ENCODE results near the gene AMDHD1.

The AMDHD1 gene

GRCh38 chr12:95990136-95990535 is 47.0 kb downstream of the AMDHD1 start:
- no peaks in the 10 kb centered on the region for H3K9me3 ChIP-seq (ENCODE audit: severe bottlenecking)
- TF ChIP-seq CTCF (IDR thresholded peaks at IDR 0.05; ENCODE audit: low read depth, low read length) = no peak
- no peak overlapping the region for H3K27ac ChIP-seq
- H3K27me3 ChIP-seq (ENCODE audit: insufficient read depth, low read depth, severe bottlenecking) = no peaks in the 10 kb centered on the region
- no peaks in the 10 kb centered on the region for H3K36me3 ChIP-seq
- no peak overlapping the region for H3K4me3 ChIP-seq (ENCODE audit: low read depth, low read length)
- no peak for DNase-seq

DNA sequence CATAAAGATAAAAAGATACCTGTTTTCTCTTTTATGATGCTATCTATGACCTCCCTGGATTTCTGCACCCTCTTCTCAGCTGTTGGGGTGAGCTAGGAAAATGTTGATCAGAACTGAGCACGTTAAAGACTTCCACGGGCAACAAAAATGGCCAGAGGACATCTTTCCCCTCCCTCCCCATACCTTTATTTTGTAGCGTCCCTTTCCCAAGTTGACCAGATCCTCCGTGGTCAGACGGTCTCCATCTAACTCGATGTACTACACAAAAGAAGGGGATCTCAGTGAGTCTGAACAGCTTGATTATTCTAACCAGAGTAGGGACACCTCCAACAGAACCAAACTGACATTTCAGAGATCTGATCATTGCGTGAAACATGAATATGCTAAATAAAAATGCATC is 50.8 kb downstream of the AMDHD1 start:
- no peaks in the 10 kb centered on the region for H3K27me3 ChIP-seq (ENCODE audit: insufficient read depth, low read depth, severe bottlenecking)
- no peak overlapping the region for H3K4me3 ChIP-seq (ENCODE audit: low read depth, low read length)
- no peak for DNase-seq
- no peaks in the 10 kb centered on the region for H3K36me3 ChIP-seq
- no peaks in the 10 kb centered on the region for H3K9me3 ChIP-seq (ENCODE audit: severe bottlenecking)
- no peak for TF ChIP-seq CTCF (IDR thresholded peaks at IDR 0.05; ENCODE audit: low read depth, low read length)
- no peak overlapping the region for H3K27ac ChIP-seq

DNA sequence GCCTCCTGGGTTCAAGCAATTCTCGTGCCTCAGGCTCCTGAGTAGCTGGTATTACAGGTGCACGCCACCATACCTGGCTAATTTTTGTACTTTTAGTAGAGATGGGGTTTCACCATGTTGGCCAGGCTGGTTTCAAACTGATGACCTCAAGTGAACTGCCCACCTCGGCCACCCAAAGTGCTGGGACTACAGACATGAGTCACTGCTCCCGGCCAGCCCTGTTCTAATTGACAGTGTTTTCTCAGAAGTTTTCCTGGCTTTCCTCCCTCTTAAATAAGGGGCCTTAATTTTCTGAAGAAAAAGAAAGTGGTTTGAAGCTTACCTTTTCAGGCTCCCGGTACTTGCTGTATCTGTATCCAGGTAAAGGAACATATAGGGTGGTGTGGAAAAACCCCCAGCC is 51.3 kb downstream of the AMDHD1 start:
- no peak for TF ChIP-seq CTCF (IDR thresholded peaks at IDR 0.05; ENCODE audit: low read depth, low read length)
- no peak overlapping the region for H3K27ac ChIP-seq
- no peak for DNase-seq
- no peaks in the 10 kb centered on the region for H3K9me3 ChIP-seq (ENCODE audit: severe bottlenecking)
- no peaks in the 10 kb centered on the region for H3K36me3 ChIP-seq
- H3K4me3 ChIP-seq (ENCODE audit: low read depth, low read length) = no peak overlapping the region
- no peaks in the 10 kb centered on the region for H3K27me3 ChIP-seq (ENCODE audit: insufficient read depth, low read depth, severe bottlenecking)

DNA sequence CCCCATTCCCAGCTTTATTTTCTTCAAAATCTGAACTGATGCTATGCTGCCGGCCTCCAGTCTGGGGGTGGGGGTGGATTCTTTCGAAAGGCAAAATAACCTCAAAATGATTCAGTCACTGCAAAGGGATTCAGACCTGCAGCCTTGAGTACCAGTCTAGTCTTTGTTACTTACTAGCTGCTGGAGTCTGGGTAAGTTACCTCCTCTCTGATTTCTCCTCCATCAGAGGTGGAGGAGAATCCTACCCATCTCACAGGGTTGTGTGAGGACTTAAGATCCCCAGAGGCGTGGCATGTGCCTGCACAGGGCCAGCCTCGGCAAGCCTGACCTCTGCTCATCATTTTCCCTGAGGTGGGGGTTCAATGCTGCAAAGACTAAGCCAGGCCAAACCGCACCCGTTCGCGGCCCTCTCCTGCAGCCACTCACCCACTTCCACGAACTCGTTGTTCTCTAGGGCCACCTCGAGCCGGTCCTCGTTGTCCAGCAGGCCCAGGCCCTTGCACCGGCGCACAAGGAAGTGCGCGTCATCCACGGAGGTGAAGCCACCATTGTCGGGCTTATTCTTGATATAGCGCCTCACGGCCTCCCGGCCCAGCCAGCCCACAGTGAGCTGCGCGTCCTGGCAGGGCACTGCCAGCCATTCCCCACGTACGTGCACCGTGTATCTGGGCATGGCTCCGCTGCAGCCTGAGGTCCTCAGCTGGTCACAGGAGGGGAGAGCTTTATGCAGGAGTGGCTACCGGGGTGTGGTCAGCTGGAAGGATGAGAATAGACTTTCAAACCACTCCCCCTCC is 52.3 kb downstream of the AMDHD1 start:
- Histone ChIP-seq H3K27me3 (ENCODE audit: insufficient read depth, low read depth, severe bottlenecking) (no peaks in the 10 kb centered on the region), H3K9me3 (ENCODE audit: severe bottlenecking) (no peaks in the 10 kb centered on the region), H3K4me3 (ENCODE audit: low read depth, low read length) (no peak overlapping the region), H3K36me3 (no peaks in the 10 kb centered on the region), H3K27ac (no peak overlapping the region)
- DNase-seq = no peak
- no peak for TF ChIP-seq CTCF (IDR thresholded peaks at IDR 0.05; ENCODE audit: low read depth, low read length)

GRCh38 chr12:95996034-95996658 is 53.0 kb downstream of the AMDHD1 start, which contains the start of gene HAL:
Gene HAL (minus strand): TSS chr12:95996344. CDS start chr12:95995910, 434 bp downstream.
- Histone ChIP-seq H3K36me3 (no peaks in the 10 kb centered on the region), H3K9me3 (ENCODE audit: severe bottlenecking) (no peaks in the 10 kb centered on the region), H3K4me3 (ENCODE audit: low read depth, low read length) (no peak within 1 kb of the TSS), H3K27me3 (ENCODE audit: insufficient read depth, low read depth, severe bottlenecking) (no peaks in the 10 kb centered on the region), H3K27ac (0 out of 2 replicates have a peak within 1 kb of the TSS, but pooled peaks have one; percentile 7)
- DNase-seq = no peak
- TF ChIP-seq CTCF (IDR thresholded peaks at IDR 0.05; ENCODE audit: low read depth, low read length) = no peak

Measured in WERI-Rb-1 (cell line).